GM21717 (cell line): ENCODE data around the gene CCDC6.

Experiments used
- ATAC-seq: cut with Tn5 transposase; IDR thresholded peaks from one replicate; pipeline ENCODE4 v1.9.1; 2021; ENCODE audit warnings: mild to moderate bottlenecking, moderate library complexity; ENCODE audit not compliant: unreplicated experiment

Gene CCDC6

GRCh38 chr10:59856104-59856503 lies 50.3 kb downstream of the CCDC6 start:
- no peak for ATAC-seq

- ATAC-seq: no peak
Observed at GRCh38 chr10:59854571-59854970, 51.8 kb downstream of the CCDC6 start.

GRCh38 chr10:59852670-59853069 lies 53.7 kb downstream of the CCDC6 start:
- ATAC-seq: peak; percentile 56

GRCh38 chr10:59851864-59852263 lies 54.5 kb downstream of the CCDC6 start:
- ATAC-seq: no peak

GRCh38 chr10:59847888-59848287 lies 58.5 kb downstream of the CCDC6 start:
- ATAC-seq: no peak

- ATAC-seq: no peak
Observed at GRCh38 chr10:59847326-59847725, 59.0 kb downstream of the CCDC6 start.

- ATAC-seq: no peak
Observed at GRCh38 chr10:59844436-59844835, 61.9 kb downstream of the CCDC6 start.

- ATAC-seq: no peak
Observed at GRCh38 chr10:59843748-59844147, 62.6 kb downstream of the CCDC6 start.

GRCh38 chr10:59839576-59839975 lies 66.8 kb downstream of the CCDC6 start:
- ATAC-seq: no peak

- no peak for ATAC-seq
Observed at GRCh38 chr10:59838085-59838789, 68.1 kb downstream of the CCDC6 start.

- ATAC-seq: no peak
Observed at GRCh38 chr10:59833810-59834209, 72.5 kb downstream of the CCDC6 start.

GRCh38 chr10:59832506-59832905 lies 73.8 kb downstream of the CCDC6 start:
- ATAC-seq: no peak

GRCh38 chr10:59831658-59832503 lies 74.5 kb downstream of the CCDC6 start:
- ATAC-seq: no peak

- ATAC-seq: no peak
Observed at GRCh38 chr10:59830601-59831259, 75.6 kb downstream of the CCDC6 start.

- peak; percentile 84 for ATAC-seq
Observed at GRCh38 chr10:59829601-59830000, 76.8 kb downstream of the CCDC6 start.

GRCh38 chr10:59829024-59829423 lies 77.3 kb downstream of the CCDC6 start:
- ATAC-seq: no peak

- no peak for ATAC-seq
Observed at GRCh38 chr10:59825932-59826331, 80.4 kb downstream of the CCDC6 start.

GRCh38 chr10:59823751-59824150 lies 82.6 kb downstream of the CCDC6 start:
- ATAC-seq: no peak

GRCh38 chr10:59823111-59823510 lies 83.2 kb downstream of the CCDC6 start:
- ATAC-seq: no peak

GRCh38 chr10:59820471-59820870 lies 85.9 kb downstream of the CCDC6 start:
- ATAC-seq: no peak

- no peak for ATAC-seq
Observed at GRCh38 chr10:59819683-59820082, 86.7 kb downstream of the CCDC6 start.

- ATAC-seq: no peak
Observed at GRCh38 chr10:59819265-59819664, 87.1 kb downstream of the CCDC6 start.
